ENCODE measurements around the gene L3MBTL4.
A peak's percentile ranks its signal among the peaks of the same experiment; 100 is the strongest.

Gene L3MBTL4

DNA sequence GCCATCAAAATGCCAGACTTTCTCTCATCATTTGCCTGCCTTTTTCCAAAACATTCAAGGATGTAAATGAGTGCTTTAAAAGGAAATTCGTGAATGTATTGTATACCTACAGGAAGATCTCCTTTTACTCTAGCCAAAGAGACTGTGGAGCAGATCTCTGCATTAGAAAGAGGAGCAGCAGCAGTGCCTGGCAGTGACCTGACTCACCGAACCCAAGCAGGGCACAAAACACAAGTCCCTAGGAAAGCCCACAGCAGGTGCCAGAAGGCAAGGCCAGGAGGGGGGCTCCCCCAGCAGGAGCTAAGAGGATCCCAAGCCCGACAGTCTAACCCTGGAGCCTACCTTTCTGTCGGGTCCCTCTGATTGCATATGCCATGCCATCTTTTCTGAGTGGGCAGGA is 47.9 kb downstream of the L3MBTL4 start:
- TF ChIP-seq, protein P1, sequence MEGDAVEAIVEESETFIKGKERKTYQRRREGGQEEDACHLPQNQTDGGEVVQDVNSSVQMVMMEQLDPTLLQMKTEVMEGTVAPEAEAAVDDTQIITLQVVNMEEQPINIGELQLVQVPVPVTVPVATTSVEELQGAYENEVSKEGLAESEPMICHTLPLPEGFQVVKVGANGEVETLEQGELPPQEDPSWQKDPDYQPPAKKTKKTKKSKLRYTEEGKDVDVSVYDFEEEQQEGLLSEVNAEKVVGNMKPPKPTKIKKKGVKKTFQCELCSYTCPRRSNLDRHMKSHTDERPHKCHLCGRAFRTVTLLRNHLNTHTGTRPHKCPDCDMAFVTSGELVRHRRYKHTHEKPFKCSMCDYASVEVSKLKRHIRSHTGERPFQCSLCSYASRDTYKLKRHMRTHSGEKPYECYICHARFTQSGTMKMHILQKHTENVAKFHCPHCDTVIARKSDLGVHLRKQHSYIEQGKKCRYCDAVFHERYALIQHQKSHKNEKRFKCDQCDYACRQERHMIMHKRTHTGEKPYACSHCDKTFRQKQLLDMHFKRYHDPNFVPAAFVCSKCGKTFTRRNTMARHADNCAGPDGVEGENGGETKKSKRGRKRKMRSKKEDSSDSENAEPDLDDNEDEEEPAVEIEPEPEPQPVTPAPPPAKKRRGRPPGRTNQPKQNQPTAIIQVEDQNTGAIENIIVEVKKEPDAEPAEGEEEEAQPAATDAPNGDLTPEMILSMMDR (IDR thresholded peaks at IDR 0.05; ENCODE audit: insufficient read depth, low read depth, low read length, missing control alignments) = no peak
- H3K4me3 ChIP-seq (ENCODE audit: low read depth, low read length) = no peak overlapping the region
- DNase-seq (ENCODE audit: low read depth) = no peak

DNA sequence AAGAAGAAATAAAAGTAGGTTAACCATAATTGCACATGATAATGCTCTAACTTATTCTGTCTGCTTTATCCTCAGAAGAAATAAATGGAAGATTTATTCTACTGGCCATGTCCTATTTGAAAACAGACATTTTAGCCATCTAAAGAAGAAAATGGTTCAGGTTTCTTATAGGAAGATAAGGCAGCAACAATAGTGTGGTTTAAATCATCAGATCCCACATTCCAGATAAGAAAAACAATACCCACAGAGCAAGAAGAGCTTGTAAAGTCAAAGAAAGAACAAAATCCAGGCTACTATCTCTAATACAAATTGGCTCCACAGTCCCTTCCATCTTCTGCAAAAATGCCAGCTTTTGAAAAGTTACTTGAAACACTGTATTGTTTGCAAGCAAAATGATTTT is 49.3 kb downstream of the L3MBTL4 start:
- no peak for DNase-seq (ENCODE audit: low read depth)
- TF ChIP-seq, protein P1 (IDR thresholded peaks at IDR 0.05; ENCODE audit: insufficient read depth, low read depth, low read length, missing control alignments) = no peak
- no peak overlapping the region for H3K4me3 ChIP-seq (ENCODE audit: low read depth, low read length)

DNA sequence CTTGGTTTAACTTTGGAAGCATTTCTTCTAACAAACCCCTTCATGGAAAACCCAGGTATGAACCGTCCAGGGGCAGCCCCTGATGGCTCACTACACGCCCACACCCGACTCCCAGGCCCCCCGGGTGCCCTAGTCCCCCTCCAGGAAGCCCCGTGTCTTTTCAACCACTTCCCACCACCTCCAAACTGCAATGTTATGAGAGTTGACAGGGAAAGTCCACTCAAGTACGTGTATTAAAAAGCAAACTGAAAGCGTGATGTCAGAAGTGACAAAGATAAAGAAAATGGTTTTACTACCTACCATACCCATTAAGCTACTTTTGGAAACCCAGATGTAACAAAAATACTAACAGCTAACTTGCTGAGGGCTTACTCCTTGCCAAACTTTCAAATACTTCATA is 51.5 kb downstream of the L3MBTL4 start:
- TF ChIP-seq, protein P1 (IDR thresholded peaks at IDR 0.05; ENCODE audit: insufficient read depth, low read depth, low read length, missing control alignments) = no peak
- H3K4me3 ChIP-seq (ENCODE audit: low read depth, low read length) = peak overlapping the region; percentile 39
- peak; percentile 82 for DNase-seq (ENCODE audit: low read depth)

DNA sequence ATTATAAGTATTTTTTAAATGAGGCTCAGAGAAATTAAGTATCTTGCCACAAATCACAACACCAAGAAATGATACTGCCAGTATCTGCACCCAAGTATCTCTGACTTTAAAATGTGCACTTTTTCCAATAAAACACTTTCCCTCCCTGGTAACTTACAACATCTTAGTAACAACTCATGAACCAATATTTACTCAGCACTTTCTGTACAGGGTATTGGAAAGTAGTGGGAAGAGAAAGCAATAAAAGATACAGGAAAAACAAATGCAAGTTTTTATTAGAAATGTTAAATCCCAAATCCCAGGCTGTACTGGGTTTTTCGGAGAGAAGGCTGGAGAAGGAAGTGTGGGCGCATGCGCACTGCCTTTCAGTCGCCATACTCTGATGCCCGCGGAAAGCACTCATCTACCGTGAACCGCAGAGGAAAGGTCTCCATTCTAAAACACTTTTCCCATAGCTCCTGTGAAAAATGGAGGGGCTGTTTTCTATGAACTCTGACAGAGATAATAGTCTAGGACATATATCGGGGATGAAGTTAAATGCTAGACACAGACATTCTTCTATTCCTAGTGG is 52.1 kb downstream of the L3MBTL4 start:
- H3K4me3 ChIP-seq (ENCODE audit: low read depth, low read length) = peak overlapping the region; percentile 39
- DNase-seq (ENCODE audit: low read depth) = no peak
- TF ChIP-seq, protein P1 (IDR thresholded peaks at IDR 0.05; ENCODE audit: insufficient read depth, low read depth, low read length, missing control alignments) = no peak

DNA sequence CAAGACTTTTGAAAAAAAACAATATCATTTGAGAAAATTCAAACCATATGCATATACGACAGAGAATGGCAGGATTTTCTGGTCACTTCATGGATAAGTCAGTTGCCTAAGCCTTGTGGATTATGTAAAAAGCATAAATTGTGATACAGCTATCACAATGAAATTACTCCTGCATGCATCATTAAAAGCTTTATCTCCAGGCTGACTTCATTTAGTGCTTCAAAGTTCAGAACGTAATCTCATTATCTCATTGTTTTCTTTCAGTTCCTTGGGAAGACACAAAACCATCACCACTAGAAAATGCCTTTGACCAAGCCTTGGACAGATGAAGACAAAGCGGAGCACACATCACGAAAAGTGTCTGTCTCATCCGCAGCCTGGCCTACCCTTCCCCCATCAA is 57.0 kb downstream of the L3MBTL4 start:
- no peak for DNase-seq (ENCODE audit: low read depth)
- H3K4me3 ChIP-seq (ENCODE audit: low read depth, low read length) = no peak overlapping the region
- TF ChIP-seq, protein P1 (IDR thresholded peaks at IDR 0.05; ENCODE audit: insufficient read depth, low read depth, low read length, missing control alignments) = no peak

DNA sequence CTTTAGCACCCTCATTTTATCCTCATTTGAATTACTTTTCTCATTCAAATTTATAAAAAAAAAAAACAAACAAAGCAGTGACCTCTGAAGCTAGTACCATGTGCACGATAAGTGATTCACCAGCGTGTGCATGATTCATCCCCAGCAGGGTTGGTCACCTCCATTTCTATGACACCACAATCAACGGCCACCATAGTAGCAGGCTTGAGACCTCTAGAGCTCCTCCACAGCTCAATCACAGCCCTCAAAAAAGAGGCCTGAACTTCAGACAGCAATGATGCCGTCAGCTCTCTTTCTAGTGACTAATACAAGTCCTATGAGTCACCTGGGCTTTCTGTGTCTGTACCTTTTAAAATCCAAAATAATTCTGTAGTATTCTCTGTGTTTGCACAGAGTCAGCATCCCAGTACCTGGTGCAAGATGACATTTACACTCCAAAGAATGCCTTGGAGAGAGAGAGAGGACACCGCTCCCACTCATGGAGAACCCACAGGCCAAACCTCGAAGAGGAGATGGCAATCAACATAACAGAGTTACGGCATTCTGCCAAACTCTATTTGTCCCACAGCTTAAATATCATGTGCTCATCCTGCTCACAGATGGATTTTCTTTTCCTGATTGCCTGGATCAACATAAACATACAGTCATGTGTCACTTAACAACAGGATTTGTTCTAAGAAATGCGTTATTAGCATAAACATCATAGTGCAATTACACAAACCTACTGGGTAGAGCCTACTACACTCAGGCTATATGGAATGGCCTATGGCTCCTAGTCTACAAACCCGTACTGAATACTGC is 58.7 kb downstream of the L3MBTL4 start:
- TF ChIP-seq, protein P1 (IDR thresholded peaks at IDR 0.05; ENCODE audit: insufficient read depth, low read depth, low read length, missing control alignments) = no peak
- peak; percentile 39 for DNase-seq (ENCODE audit: low read depth)
- no peak overlapping the region for H3K4me3 ChIP-seq (ENCODE audit: low read depth, low read length)

Measured in GM12865 (cell line).